Stimulated activated CD4-positive, alpha-beta T cell treated with anti-CD3 and anti-CD28 coated beads, Interleukin-1b, Interleukin-23, amount 100 ng/mL, for 4 hours (primary cell): Measurements from ENCODE around the gene ZNF365.
A peak's percentile ranks its signal among the peaks of the same experiment; 100 is the strongest.
"Not testable (repeated sequence)": the region's sequence is repeated elsewhere in the genome, so short reads cannot be mapped to it uniquely, and the experiment has no call there.

ENCODE experiments used
- DNase-seq, 2 donors: peaks; one replicate each; pipeline ENCODE4 v3.0.0-alpha.2; 2020; ENCODE audit warnings: low read depth in 2 of 2

ZNF365 gene

GRCh38 chr10:62377026-62377415, 2.9 kb downstream of the ZNF365 start:
- DNase-seq: no peak

GRCh38 chr10:62377966-62378365, 3.8 kb downstream of the ZNF365 start:
- no peak for DNase-seq

- not testable (repeated sequence) for DNase-seq
Observed at GRCh38 chr10:62378877-62379276, 4.7 kb downstream of the ZNF365 start.

GRCh38 chr10:62379394-62379793, 5.2 kb downstream of the ZNF365 start:
- DNase-seq: no peak

- DNase-seq: no peak
Observed at GRCh38 chr10:62380016-62380415, 5.8 kb downstream of the ZNF365 start.

GRCh38 chr10:62381385-62382102, 7.4 kb downstream of the ZNF365 start:
- DNase-seq: no peak

GRCh38 chr10:62382831-62383230, 8.7 kb downstream of the ZNF365 start:
- no peak for DNase-seq

GRCh38 chr10:62384057-62384446, 9.9 kb downstream of the ZNF365 start:
- peak in 1 of 2 donors; percentile 27 for DNase-seq

GRCh38 chr10:62384447-62385081, 10.4 kb downstream of the ZNF365 start:
- no peak for DNase-seq

GRCh38 chr10:62386356-62387320, 12.5 kb downstream of the ZNF365 start:
- DNase-seq: no peak

GRCh38 chr10:62388328-62388727, 14.2 kb downstream of the ZNF365 start:
- DNase-seq: no peak

- DNase-seq: no peak
Observed at GRCh38 chr10:62390497-62391176, 16.5 kb downstream of the ZNF365 start.

- no peak for DNase-seq
Observed at GRCh38 chr10:62393237-62393636, 19.1 kb downstream of the ZNF365 start.

GRCh38 chr10:62394556-62395018, 20.4 kb downstream of the ZNF365 start:
- DNase-seq: no peak

GRCh38 chr10:62395892-62396291, 21.7 kb downstream of the ZNF365 start:
- DNase-seq: no peak

GRCh38 chr10:62396864-62397263, 22.7 kb downstream of the ZNF365 start:
- no peak for DNase-seq

GRCh38 chr10:62399211-62399610, 25.0 kb downstream of the ZNF365 start:
- DNase-seq: no peak

GRCh38 chr10:62402508-62402907, 28.3 kb downstream of the ZNF365 start:
- DNase-seq: no peak

- DNase-seq: not testable (repeated sequence)
Observed at GRCh38 chr10:62410528-62410927, 36.4 kb downstream of the ZNF365 start.

- not testable (repeated sequence) for DNase-seq
Observed at GRCh38 chr10:62410934-62411333, 36.8 kb downstream of the ZNF365 start.

GRCh38 chr10:62413048-62413447, 38.9 kb downstream of the ZNF365 start:
- no peak for DNase-seq

GRCh38 chr10:62413652-62414051, 39.5 kb downstream of the ZNF365 start:
- DNase-seq: no peak
